WTC11 (cell line): ENCODE measurements around the gene HDDC3.

ENCODE experiments used
- ESRRA ChIP-seq: sonication (generic); formaldehyde crosslinking; IDR thresholded peaks from 2 replicates; pipeline ENCODE4 v1.8.1; 2022; ENCODE audit warnings: mild to moderate bottlenecking, missing genetic modification reagents, borderline replicate concordance
- NR3C1 ChIP-seq: sonication (generic); formaldehyde crosslinking; conservative IDR thresholded peaks from 2 replicates; pipeline ENCODE4 v1.8.1; 2023; ENCODE audit warnings: low read depth, mild to moderate bottlenecking, missing genetic modification reagents
- TF ChIP-seq, protein P1 (sequence below): sonication (generic); formaldehyde crosslinking; IDR thresholded peaks from 2 replicates; pipeline ENCODE4 v1.8.0; 2022; ENCODE audit warnings: mild to moderate bottlenecking, missing genetic modification reagents
- TF ChIP-seq, protein P2 (sequence below): sonication (generic); formaldehyde crosslinking; IDR thresholded peaks from 2 replicates; pipeline ENCODE4 v1.8.1; 2022; ENCODE audit warnings: mild to moderate bottlenecking, moderate library complexity, missing genetic modification reagents
- TF ChIP-seq, protein P3 (sequence below): fragments of 200-600 bp; IDR thresholded peaks from 2 replicates; pipeline ENCODE4 v1.8.0; 2022; ENCODE audit warnings: antibody characterized with exemption
- TF ChIP-seq, protein P4 (sequence below): fragments of 250-450 bp; sonication (Bioruptor Pico); IDR thresholded peaks from 2 replicates; pipeline ENCODE4 v1.9.0; 2021; ENCODE audit warnings: moderate library complexity, mild to moderate bottlenecking, inconsistent platforms, borderline replicate concordance

DNA sequence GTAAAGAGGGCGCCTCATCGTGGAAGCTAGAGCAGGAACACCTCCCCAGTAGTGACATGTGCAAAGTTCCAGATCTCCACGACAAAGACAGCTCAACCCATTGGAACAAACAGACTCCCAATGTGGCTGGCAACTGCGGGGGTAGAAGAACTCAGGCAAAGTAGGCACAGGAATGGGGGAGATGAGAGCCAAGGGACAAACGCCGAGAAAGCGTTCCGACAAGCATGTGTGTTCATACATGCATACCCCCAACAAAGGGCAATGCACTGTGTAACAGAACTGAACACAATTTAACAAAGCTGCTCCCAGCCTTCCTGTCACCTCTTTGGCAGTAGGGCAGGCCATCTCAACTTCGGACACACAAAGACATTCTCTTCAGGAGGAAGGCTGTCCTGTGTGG lies 33.9 kb upstream of the HDDC3 start:
- TF ChIP-seq, protein P1, sequence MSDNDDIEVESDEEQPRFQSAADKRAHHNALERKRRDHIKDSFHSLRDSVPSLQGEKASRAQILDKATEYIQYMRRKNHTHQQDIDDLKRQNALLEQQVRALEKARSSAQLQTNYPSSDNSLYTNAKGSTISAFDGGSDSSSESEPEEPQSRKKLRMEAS (CRISPR knock-in tag): no peak
- TF ChIP-seq, protein P2, sequence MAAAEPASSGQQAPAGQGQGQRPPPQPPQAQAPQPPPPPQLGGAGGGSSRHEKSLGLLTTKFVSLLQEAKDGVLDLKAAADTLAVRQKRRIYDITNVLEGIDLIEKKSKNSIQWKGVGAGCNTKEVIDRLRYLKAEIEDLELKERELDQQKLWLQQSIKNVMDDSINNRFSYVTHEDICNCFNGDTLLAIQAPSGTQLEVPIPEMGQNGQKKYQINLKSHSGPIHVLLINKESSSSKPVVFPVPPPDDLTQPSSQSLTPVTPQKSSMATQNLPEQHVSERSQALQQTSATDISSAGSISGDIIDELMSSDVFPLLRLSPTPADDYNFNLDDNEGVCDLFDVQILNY: no peak
- TF ChIP-seq, protein P3, sequence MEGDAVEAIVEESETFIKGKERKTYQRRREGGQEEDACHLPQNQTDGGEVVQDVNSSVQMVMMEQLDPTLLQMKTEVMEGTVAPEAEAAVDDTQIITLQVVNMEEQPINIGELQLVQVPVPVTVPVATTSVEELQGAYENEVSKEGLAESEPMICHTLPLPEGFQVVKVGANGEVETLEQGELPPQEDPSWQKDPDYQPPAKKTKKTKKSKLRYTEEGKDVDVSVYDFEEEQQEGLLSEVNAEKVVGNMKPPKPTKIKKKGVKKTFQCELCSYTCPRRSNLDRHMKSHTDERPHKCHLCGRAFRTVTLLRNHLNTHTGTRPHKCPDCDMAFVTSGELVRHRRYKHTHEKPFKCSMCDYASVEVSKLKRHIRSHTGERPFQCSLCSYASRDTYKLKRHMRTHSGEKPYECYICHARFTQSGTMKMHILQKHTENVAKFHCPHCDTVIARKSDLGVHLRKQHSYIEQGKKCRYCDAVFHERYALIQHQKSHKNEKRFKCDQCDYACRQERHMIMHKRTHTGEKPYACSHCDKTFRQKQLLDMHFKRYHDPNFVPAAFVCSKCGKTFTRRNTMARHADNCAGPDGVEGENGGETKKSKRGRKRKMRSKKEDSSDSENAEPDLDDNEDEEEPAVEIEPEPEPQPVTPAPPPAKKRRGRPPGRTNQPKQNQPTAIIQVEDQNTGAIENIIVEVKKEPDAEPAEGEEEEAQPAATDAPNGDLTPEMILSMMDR: no peak
- TF ChIP-seq NR3C1 (CRISPR knock-in tag): no peak
- TF ChIP-seq, protein P4, sequence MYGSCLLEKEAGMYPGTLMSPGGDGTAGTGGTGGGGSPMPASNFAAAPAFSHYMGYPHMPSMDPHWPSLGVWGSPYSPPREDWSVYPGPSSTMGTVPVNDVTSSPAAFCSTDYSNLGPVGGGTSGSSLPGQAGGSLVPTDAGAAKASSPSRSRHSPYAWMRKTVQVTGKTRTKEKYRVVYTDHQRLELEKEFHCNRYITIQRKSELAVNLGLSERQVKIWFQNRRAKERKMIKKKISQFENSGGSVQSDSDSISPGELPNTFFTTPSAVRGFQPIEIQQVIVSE (CRISPR knock-in tag): no peak
- no peak for TF ChIP-seq ESRRA (CRISPR knock-in tag)
